ENCODE results near the gene GARNL3. TPM values are rescaled to one million over a fixed set of nuclear protein-coding genes. Genes with fewer than 3 reads are reported as not detected.

Gene GARNL3
- total RNA-seq, 1 experiment from 2014 or later: 1.3 TPM

- DNase-seq (ENCODE audit: low read depth): no peak
These were observed 26.8 kb upstream of the GARNL3 start for GRCh38 chr9:127237801-127238200.

GRCh38 chr9:127241354-127241753 lies 23.2 kb upstream of the GARNL3 start:
- DNase-seq (ENCODE audit: low read depth): no peak

- peak; percentile 89 for DNase-seq (ENCODE audit: low read depth)
These were observed 19.7 kb upstream of the GARNL3 start for GRCh38 chr9:127244609-127245601.

GRCh38 chr9:127245637-127246164 lies 18.9 kb upstream of the GARNL3 start:
- DNase-seq (ENCODE audit: low read depth): no peak

- no peak for DNase-seq (ENCODE audit: low read depth)
These were observed 16.3 kb upstream of the GARNL3 start for GRCh38 chr9:127248241-127248640.

GRCh38 chr9:127249877-127250276 lies 14.7 kb upstream of the GARNL3 start:
- DNase-seq (ENCODE audit: low read depth): no peak

GRCh38 chr9:127250896-127251391 lies 13.6 kb upstream of the GARNL3 start:
- no peak for DNase-seq (ENCODE audit: low read depth)

- no peak for DNase-seq (ENCODE audit: low read depth)
These were observed 11.9 kb upstream of the GARNL3 start for GRCh38 chr9:127252410-127253318.

- no peak for DNase-seq (ENCODE audit: low read depth)
These were observed 11.1 kb upstream of the GARNL3 start for GRCh38 chr9:127253446-127253845.

- DNase-seq (ENCODE audit: low read depth): no peak
These were observed 8.9 kb upstream of the GARNL3 start for GRCh38 chr9:127255692-127256091.

GRCh38 chr9:127256324-127256723 lies 8.2 kb upstream of the GARNL3 start:
- no peak for DNase-seq (ENCODE audit: low read depth)

GRCh38 chr9:127258606-127259471 lies 5.7 kb upstream of the GARNL3 start:
- no peak for DNase-seq (ENCODE audit: low read depth)

GRCh38 chr9:127262602-127263001 lies 2.0 kb upstream of the GARNL3 start:
- DNase-seq (ENCODE audit: low read depth): no peak

- no peak for DNase-seq (ENCODE audit: low read depth)
These were observed 1.3 kb upstream of the GARNL3 start for GRCh38 chr9:127263237-127263636.

GRCh38 chr9:127263664-127264063 lies 910 bp upstream of the GARNL3 start:
- DNase-seq (ENCODE audit: low read depth): no peak

- no peak for DNase-seq (ENCODE audit: low read depth)
These were observed 3.4 kb downstream of the GARNL3 start for GRCh38 chr9:127267793-127268525.

GRCh38 chr9:127269449-127269848 lies 4.9 kb downstream of the GARNL3 start:
- DNase-seq (ENCODE audit: low read depth): peak; percentile 49

GRCh38 chr9:127273326-127273725 lies 8.8 kb downstream of the GARNL3 start:
- no peak for DNase-seq (ENCODE audit: low read depth)

GRCh38 chr9:127277099-127277498 lies 12.5 kb downstream of the GARNL3 start:
- no peak for DNase-seq (ENCODE audit: low read depth)

GRCh38 chr9:127277770-127278169 lies 13.2 kb downstream of the GARNL3 start:
- DNase-seq (ENCODE audit: low read depth): no peak
